NCI-H187 treated with DMSO at 0.1 percent for 48 hours (cell line): ENCODE measurements around the gene KCNQ1OT1.

Experiments used
- DNase-seq: peaks from one replicate; lab custom pipeline; 2025; lab: John Stamatoyannopoulos, UW

KCNQ1OT1 gene

GRCh38 chr11:2699531-2700414, at the start of gene KCNQ1OT1:
Gene KCNQ1OT1 (minus strand): TSS chr11:2699994.
- DNase-seq: peak; percentile 27

- no peak for DNase-seq
These were observed 49.2 kb upstream of the KCNQ1OT1 start for GRCh38 chr11:2748814-2749554.

- no peak for DNase-seq
These were observed 48.4 kb upstream of the KCNQ1OT1 start for GRCh38 chr11:2748061-2748813.

- DNase-seq: no peak
These were observed 47.6 kb upstream of the KCNQ1OT1 start for GRCh38 chr11:2747248-2748027.

- DNase-seq: no peak
These were observed 46.8 kb upstream of the KCNQ1OT1 start for GRCh38 chr11:2746401-2747247.

- DNase-seq: no peak
These were observed 45.7 kb upstream of the KCNQ1OT1 start for GRCh38 chr11:2745511-2745910.

GRCh38 chr11:2744166-2744565, 44.4 kb upstream of the KCNQ1OT1 start:
- DNase-seq: no peak

GRCh38 chr11:2743427-2744110, 43.8 kb upstream of the KCNQ1OT1 start:
- no peak for DNase-seq

- DNase-seq: no peak
These were observed 43.0 kb upstream of the KCNQ1OT1 start for GRCh38 chr11:2742611-2743426.

GRCh38 chr11:2742201-2742600, 42.4 kb upstream of the KCNQ1OT1 start:
- DNase-seq: no peak

- no peak for DNase-seq
These were observed 41.8 kb upstream of the KCNQ1OT1 start for GRCh38 chr11:2741377-2742131.

- no peak for DNase-seq
These were observed 41.2 kb upstream of the KCNQ1OT1 start for GRCh38 chr11:2741006-2741376.

- DNase-seq: no peak
These were observed 40.6 kb upstream of the KCNQ1OT1 start for GRCh38 chr11:2740275-2740940.

- no peak for DNase-seq
These were observed 39.9 kb upstream of the KCNQ1OT1 start for GRCh38 chr11:2739531-2740274.

GRCh38 chr11:2738551-2739431, 39.0 kb upstream of the KCNQ1OT1 start:
- DNase-seq: no peak

- no peak for DNase-seq
These were observed 38.1 kb upstream of the KCNQ1OT1 start for GRCh38 chr11:2737866-2738265.
